RPMI8226 (cell line): ENCODE measurements around the gene MN1.

ENCODE experiments used
- DNase-seq: peaks from one replicate; pipeline ENCODE4 v3.0.0-alpha.2; 2015

MN1 gene

DNA sequence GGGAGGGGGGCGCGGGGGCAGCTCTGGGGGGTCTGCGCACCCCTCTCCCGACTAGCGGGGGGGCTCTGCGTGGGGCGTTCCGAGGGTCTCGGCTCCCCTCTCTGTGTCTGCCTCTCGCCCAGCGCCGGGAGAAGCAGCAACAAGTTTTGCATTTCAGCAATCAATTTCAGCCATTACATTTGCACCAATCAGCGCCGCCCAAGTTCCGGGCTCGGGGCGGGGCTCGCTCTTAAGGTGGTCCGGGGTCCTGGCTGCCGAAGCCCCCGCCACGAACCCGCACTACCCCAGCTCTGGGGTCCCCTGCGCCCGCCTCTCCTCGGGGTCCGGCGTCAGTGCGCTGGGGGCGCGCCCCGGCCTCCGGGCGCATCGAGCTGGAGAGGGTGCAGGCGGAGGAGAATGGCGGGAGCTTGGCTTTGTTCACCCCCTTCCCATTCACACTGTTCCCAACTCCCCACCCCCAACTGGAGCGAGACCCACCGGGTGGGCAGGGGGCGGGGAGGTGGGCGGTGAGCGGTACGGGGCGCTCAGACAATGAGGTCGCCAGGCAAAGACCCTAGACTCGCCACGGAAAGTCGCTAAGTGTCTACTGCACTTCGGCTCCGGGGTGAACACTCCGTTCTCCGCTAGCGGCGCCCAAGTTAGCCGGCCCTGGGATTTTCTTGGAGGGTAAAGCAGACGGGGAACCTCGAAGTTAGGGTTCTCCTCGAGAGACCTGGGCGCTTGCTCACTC, at the start of gene MN1:
Gene MN1, minus strand, starts transcription at position 141 of the 730 bp plus-strand sequence. CDS start 1,213 bp downstream, outside the sequence.
- no peak for DNase-seq

DNA sequence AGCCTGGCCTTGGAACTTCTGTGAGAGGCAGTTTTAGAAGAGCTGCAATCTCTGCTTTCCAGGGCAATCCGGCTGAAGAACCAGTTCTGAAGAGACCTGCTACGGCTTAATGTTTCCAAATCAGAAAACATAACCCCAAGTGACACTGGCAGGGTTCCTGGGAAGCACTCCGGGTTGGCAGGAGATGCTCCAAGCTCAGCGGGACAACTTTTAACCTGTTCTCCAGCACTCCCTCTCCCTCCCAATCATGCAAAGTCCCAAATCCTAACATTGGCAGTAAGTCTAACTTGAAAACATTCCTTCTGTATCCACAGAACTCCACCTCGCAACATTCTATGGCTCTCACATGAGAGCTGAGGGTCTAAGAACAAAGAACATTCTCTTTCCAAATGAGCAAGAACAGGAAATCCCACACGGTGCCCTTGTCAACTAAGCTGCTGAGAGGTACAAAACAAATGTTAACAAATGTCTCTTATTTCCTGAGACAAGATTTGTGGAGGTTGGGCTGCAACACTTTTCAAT, 48.5 kb upstream of the MN1 start:
- DNase-seq = no peak

DNA sequence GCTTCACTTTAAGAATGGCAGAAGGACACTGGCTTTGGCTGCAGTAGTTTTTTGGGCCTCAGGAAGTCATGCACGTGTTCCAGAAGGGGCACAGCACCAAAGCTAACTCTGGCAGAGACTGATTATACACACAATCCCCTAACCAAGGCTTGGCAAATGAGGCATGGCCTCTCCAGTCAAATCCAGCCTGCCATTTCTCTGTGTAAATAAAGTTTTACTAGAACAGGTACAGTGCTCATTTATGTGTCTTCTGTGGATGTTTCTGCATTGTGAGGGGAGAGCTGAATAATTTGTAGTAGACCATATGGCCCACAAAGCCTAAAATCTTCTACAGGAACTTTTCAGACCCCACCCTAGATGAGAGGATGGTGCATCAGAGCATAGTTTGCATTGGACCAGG, 46.4 kb upstream of the MN1 start:
- no peak for DNase-seq

DNA sequence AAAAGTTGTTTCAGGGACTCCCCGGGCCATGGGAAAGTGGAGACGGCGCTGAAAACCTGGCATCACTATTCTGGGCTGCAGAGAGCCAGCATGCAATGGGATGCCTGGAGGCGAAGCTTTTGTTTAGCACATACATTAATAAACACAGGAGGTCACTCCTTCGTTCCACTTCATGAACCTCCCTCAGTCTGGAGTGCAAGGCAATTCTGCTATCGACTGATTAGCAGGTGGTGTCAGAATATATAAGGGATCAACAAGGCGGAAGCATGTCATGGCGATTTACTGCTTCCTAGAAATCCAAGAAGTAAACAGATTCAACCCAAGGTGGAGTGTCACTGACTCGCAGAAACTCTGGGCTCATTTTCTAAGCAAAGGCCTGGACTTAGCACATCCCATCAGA, 45.4 kb upstream of the MN1 start:
- DNase-seq = no peak

DNA sequence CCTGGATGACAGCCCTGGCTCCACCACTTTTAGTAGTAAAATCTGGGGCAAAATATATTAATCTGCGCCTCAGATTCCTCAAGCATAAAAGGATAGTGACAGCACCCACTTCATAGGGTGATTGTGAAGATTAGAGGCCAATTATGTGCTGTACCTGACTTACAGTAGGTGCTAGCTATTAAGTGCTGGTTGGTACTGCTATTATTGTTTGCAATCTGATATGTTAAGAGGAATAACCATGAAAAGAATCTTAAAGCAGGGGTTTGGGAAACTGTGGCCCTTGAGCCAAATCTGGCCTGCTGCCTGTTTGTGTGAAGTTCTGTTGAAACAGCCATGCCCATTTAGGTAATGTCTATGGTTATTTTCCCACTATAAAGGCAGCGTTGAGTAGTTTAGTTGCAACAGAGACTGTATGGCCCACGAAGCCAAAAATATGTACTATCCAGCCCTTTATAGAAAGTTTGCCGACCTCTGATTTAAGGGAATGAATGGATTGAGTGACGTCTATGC, 44.7 kb upstream of the MN1 start:
- no peak for DNase-seq

DNA sequence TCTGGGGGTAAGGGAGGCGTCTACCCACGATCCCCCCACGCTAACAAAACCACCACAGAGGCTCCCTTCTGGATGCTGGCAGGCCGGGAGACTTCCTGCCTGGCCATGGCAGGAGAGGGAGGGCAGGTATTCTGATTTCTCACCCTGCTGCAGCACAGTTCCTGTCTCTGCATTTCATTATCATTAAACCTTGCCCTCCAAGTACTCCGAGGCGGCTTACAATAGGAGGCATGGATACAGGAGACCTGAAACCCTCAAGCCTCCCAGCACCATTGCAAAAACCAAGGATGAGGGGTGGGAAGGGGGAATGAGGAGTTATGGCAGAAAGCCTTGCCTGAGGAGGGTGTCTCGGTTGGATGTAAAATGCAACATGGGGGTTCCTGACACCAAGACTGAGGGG, 44.1 kb upstream of the MN1 start:
- DNase-seq = no peak

DNA sequence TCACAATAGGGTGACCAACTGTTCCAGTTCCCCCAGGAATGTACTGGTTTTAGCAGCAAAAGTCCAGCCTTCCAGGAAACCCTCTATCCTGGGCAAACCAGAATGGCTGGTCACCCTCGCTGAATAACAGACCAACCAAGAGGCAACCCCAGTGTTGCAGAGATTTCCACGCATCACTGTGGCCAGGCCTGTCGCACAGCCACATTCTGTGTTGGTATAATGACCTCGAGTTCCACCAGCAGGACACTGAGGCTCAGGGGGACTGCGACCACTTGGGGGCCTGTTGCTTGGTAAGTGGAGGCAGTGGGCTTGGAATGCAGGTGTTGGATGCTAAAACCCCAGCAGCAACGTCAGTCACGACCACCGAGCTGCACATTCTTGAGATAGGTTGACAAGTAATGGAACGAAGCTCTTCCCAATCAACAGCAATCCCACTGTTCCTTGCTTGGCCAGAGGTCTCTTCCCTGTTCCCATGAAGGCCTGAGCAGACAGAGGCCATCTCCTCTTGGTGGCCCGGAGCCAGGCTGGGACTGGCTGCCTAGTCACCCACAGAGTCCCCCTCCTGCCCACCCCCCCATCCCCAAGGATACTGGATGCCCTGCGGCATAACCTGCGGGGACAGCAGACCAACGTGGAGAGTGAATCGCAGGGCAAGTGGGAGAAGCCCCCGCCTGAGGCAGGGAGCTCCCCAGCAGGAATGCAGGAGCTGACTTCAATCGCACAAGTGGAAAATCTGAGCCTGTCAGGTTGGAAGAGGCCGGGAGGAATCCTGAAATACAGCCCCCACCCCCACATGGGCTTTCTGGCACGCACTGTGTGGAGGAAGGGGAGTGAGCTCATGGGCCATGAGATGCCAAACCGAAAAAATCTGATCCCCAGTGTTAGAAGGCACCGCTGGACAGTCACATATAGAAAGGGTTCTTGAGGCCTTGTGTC, 43.4 kb upstream of the MN1 start:
- no peak for DNase-seq

DNA sequence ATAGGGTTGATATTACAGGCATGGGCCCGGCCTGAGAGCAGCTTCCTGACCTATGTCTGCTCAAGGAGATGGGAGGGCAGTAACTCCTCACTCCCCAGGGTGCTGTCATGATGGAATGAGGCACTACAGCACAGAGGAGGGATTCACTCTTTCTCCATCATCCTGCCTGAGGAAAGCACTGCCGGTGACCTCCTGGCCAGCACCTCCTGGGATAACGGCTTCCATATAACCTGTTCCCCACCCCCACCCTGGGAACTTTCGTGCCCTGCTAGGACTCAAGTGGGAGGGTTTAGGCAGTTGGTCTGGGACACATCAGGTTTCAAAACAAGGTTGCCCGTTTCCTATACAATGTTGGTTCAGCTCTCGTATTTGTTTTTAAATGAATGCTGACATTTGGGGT, 42.7 kb upstream of the MN1 start:
- DNase-seq = no peak

DNA sequence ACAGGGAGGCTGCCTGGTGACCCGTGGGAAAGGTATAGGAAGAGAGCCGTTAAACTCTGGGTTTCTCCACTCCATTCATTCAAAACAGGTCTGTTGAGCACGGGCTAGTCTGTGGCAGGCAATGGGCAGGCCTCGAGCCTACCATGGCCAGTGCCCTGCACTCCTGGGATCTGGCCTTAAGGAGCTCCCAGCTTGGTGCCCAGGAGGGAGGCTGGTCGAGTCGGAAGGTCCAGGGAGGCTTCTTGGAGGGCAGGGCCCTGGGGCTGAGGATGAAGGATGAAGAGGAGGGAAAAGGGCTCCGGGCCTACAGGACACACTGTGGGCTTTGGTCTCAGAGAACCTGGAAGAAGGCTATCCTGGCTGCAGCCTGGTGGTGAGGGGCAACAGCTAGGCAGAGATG, 41.9 kb upstream of the MN1 start:
- DNase-seq = no peak

DNA sequence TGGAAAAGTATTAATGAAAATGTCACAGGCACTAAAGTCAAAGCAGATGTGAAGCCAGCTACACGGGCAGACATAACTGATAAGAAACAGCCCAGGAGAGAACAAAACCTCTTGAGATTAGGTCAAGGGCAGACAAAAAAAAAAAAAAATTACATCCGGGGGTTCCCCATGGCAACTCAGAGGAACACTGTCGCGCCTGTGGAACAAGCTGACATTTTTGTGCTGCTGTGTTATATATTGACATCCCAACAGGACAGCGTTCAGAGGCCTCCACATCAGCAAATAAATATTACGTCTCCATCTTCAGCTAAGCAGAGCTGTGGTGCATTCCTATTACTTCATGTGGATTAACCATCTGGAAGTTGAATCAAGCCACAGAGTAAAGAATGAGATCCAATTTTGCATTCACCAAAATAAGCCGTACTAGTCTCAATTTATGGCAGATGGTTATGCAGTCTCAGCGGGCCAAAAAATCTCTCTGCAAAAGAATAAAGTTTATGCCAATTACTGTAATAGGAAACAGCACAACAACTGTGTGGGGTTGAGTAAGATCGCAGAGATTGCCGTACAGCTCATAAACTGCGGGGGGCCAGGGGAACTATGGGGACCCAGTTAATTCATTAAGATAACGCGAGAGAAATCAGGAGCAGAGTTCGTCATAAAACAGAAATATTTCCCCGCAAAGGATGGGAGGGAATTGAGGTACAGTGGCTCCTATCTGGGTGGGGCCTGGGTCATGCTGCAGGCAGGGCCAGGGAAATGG, 41.3 kb upstream of the MN1 start:
- no peak for DNase-seq

DNA sequence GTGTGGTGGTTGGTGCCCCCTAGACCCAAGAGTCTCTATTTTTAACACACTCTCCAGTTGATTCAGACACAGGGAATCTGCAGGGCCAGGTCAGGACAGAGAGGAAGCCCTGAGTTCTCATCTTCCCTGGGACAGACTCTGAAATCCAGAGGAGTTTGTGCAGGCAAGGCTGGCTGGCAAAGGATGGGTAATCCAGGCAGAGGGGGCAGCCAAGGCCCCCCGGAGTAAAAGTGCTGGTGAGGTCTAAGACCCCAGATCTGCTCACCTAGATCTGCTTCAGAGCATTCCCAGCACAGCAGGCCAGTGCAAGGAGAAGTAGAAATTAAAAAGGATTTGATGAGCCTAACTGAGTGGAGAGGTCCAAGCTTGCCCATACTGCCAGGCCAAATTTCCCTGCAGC, 40.6 kb upstream of the MN1 start:
- DNase-seq = no peak

DNA sequence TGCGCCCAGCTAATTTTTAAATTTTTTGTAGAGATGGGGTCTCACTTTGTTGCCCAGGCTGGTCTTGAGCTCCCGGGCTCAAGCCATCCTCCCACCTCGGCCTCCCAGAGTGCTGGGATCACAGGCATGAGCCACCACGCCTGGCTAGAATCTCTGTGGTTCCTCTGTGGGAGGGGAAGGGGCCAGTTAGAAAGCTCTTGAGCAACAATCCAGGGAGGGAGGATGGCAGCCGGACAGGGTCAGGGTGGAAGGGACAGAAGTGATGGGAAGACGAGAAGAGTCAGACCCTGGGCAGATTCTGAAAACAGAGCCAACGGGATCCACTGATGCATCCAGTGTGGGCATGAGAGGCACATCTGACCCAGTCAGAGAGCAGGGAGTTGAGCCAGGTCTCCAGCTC, 38.9 kb upstream of the MN1 start:
- DNase-seq = no peak

DNA sequence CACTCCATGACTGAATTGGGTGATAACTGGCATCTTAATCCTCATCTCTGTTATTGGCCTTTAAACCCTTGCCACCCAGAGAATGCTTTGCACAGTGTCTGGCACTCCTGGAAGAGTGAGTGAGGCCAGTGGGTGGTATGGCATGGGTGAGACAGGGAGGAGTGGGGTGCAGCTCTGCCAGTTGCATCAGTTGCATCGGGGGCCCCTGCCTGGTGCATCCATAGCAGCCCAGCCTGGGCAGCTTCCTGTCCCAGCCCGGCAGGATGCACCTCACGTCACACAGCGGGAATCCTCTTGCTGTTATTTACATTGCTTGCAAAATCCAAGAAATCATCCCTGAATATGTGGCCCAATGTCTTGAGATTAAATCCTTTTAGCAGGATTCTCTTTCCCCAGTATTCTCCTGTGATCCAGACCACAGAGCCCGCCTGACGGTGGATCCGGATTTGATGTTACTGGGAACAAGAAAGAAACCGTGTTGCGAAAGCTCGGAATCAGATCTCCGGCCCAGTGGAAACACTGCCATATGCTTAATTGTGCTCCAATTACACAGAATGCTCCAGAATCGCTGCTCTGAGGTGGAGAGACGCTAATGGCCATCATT, 37.6 kb upstream of the MN1 start:
- DNase-seq = no peak

DNA sequence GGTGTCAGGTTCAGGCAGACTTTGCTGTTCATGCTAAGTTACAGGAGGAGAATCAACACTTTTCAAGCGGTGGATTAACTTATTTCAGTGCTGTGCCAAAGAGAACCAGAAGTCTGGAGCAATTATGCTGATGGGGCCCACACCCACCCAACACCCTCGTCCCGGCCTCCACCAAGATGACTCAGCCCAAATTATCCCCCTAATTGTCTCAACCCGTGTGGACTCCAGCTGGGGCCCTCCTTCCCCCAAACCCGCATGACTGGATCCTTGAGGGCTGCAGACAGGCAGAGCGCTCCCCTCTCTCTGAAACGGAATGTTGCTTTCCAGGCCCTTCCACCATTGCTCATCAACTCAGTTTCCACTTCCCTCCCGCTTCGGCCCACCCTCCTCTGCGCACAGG, 34.6 kb upstream of the MN1 start:
- no peak for DNase-seq

DNA sequence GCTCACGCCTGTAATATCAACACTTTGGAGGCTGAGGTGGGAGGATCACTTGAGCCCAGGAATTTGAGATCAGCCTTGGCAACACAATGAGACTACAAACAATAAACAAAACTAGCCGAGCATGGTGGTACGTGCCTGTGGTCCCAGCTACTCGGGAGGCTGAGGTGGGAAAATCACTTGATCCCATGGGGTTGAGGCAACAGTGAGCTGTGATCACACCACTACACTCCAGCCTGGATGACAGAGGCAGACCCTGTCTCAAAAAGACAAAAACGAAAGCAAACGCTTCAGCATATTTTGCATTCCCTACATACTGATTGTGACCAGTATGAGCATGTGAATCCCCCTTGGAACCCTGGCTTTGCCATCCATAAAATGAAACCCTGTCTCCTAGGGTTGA, 33.9 kb upstream of the MN1 start:
- no peak for DNase-seq

DNA sequence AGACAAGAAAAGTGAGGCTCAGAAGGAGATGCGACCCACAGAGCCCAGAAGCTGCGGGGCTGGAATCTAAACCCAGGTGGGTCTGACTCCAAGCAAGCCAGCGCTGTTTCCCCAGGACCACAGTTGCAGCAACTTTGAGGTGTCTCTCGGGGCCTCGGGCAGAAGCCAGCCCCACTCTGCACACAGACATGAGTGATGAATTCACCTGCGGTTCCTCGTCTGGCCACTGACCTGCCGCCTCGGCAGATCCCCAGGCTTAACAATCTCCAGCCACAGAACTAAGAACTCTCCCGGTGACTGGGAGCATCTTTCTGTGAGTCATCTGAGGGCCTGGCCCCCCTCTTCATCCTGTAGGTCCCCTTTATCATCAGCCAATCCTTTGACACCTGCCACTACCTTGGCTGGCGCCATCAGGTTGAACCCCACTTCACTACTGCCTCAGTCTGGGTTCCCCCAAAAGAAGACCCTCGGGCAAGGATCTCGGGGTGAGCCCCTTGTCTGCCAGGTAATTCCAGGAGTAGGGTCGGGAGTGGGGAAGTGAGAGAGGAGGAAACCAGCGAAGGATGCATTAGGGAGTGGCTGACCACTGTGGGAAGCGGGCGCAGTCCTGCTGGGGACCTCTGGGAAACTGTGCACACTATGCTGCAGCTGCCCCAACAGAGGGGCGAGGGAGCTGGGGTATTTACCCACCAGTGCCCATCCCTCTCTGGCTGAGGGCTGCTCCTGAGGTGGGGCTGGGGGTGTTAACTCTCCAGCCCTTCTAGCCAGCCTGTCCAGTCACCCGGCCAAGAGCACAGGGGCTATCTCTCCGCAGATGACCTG, 33.0 kb upstream of the MN1 start:
- no peak for DNase-seq

DNA sequence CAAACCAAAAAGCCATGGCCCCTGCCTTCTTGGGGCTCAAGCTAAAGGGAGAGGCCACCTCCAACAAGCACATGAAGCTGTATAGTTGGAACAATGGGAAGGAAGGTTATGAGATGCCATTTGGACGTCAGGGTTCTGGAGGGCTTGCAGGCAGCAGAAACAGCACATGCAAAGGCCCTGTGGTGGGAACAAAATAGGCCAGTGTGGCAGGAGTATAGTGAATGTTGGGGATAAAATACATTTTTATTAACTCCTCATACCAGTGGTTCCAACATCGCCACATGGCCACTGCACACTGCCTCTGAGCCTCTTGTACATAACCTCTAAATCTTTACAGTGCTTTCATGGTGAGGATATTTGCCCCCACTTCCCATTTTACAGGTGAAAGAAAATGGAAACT, 32.2 kb upstream of the MN1 start:
- no peak for DNase-seq

DNA sequence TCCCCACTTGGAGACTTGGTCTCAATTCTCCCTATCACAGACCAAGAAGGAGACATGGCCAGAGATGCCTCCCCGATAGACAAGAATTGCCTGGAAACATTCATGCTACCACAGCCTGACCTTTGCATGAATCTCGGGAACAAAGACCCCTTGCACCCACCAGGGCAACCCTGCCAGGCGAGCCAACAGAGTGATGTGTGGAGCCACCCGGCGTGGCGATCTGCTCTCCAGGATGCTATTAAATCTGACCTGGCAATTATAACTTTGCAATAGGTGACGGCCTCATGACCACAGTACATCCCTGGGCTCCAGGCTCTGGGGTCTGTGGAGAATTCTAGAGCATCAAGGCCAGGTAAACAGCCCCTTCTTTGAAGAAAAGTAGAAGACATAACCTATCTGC, 31.1 kb upstream of the MN1 start:
- DNase-seq = no peak

DNA sequence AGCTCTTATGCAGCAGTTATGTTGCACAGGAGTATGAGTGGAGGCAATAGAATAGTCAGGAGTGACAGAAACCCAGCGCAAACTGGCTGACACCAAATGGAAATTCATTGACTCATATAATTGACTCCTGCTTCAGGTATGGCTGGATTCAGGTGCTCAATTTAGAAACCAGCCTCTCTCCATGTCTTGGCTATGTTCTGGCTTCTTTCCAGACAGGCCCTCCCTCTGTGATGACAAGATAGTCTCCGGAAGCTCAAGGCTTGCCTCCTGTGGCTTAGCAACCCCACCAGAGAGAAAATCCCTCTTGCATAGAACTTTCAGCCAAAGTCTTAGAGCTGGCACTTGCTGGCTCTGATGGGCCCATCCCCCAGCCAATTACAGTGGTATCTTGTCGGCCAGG, 28.1 kb upstream of the MN1 start:
- DNase-seq = no peak

DNA sequence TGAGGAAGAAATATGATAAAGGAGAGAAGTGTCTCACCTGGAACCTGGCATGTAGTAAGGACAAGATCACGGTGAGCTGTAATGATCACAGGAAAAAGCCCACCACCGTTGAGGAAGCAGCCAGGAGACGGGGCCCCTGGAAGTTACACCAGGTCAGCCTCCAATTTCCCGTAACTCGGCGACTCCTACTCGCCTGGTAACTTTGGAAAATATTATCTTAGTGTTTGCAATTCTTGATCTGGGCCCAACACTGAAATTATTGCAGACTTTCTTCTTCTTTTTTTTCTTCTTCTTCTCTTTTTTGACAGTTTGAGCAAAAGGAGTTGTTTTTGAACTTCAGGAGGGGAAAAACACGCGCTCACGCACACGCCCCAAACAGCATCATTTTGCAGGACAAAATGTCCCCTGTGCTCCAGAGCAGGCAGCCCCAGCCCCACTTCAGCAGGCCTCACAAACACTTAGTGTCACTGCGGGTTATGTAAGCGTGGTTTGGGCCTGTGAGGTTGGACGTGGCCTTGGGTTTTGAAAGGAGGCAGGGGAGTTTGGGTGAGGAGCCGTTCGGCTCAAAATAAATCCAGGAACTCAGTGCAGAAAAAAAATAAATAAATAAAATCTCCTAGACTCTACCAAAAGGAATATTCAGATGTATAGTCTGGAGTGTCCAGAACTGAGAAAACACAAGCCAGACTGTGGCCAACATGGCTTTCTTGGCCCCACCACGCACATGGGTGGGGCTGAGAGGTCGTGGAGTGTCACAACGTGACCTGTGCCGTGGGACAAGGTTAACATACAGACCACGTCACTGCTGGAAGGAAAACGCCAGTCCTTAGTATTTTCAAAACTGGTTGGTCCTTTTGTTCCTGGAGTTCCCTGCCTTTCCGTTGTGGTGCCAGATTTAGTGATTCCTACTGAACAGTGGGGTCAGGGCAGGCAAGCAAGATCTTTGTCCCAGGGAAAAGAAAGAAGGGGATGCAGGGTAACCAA, 26.3 kb upstream of the MN1 start:
- no peak for DNase-seq

DNA sequence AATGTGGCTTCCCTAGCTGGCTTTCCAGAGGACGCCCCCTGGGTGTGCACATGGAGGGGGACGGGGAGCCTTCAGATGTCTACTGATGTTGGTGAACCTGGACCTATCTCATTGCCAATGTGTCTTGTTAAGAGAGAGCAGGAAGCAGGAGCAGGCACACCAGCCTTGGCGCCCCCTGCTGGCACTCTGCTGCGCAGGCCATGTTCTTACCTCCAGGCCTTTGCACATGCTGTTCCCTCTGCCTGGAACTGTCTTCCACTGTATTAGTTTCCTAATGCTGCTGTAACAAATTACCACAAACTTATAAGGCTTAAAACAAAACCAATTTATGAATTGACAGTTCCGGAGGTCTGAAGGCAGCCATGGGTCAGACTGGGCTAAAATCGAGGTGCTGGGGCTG, 23.6 kb upstream of the MN1 start:
- DNase-seq = no peak
